DND-41 (cell line): ENCODE measurements around the gene CD1D.

Experiments used
- ATAC-seq: fragments of 200-7000 bp; cut with Tn5 transposase; 3 replicates; pipeline ENCODE4 v1.9.1; 2021; ENCODE audit warnings: low read depth; ENCODE audit not compliant: insufficient read depth
- DNase-seq: peaks from one replicate; pipeline ENCODE4 v3.0.0-alpha.2; 2020
- H2AFZ ChIP-seq: 2 replicates; pipeline ENCODE4 v1.6.0; 2012; ENCODE audit warnings: low read depth, low read length
- H3K27ac ChIP-seq: 2 replicates; pipeline ENCODE4 v1.5.1; 2012; ENCODE audit warnings: low read length, inconsistent platforms
- H3K27me3 ChIP-seq: fragments of 200-600 bp; sonication (generic); 2 replicates; pipeline ENCODE4 v1.6.0; 2012; ENCODE audit warnings: low read length, mild to moderate bottlenecking, inconsistent platforms; ENCODE audit not compliant: insufficient read depth, poor library complexity
- H3K36me3 ChIP-seq: 2 replicates; pipeline ENCODE4 v1.5.1; 2012; ENCODE audit warnings: low read length, inconsistent platforms; ENCODE audit not compliant: insufficient read depth
- H3K4me1 ChIP-seq: 2 replicates; pipeline ENCODE4 v1.5.1; 2012; ENCODE audit warnings: mild to moderate bottlenecking, low read length; ENCODE audit not compliant: insufficient read depth
- H3K4me2 ChIP-seq: 2 replicates; pipeline ENCODE4 v1.6.0; 2012; ENCODE audit warnings: mild to moderate bottlenecking, moderate library complexity, low read length, inconsistent platforms; ENCODE audit not compliant: insufficient read depth
- H3K4me3 ChIP-seq, 2 experiments: fragments of 200-600 bp in 1 of 2; shearing (Covaris generic) in 1 of 2; 2 replicates each; pipeline ENCODE4 v1.5.1; 2012 to 2016; ENCODE audit warnings: inconsistent platforms in 2 of 2, low read length in 2 of 2, mild to moderate bottlenecking in 2 of 2, low read depth in 1 of 2, moderate library complexity in 1 of 2
- H3K79me2 ChIP-seq: 2 replicates; pipeline ENCODE4 v1.6.0; 2012; ENCODE audit warnings: low read length, inconsistent platforms; ENCODE audit not compliant: insufficient read depth
- H3K9ac ChIP-seq: 2 replicates; pipeline ENCODE4 v1.6.0; 2012; ENCODE audit warnings: low read depth, mild to moderate bottlenecking, inconsistent platforms, low read length, moderate library complexity
- H3K9me3 ChIP-seq: 2 replicates; pipeline ENCODE4 v1.5.1; 2012; ENCODE audit warnings: low read length, moderate library complexity, mild to moderate bottlenecking, inconsistent platforms; ENCODE audit not compliant: insufficient read depth, severe bottlenecking
- H4K20me1 ChIP-seq: 2 replicates; pipeline ENCODE4 v1.6.0; 2012; ENCODE audit warnings: low read length; ENCODE audit not compliant: insufficient read depth
- EZH2 ChIP-seq: IDR thresholded peaks from 3 replicates; pipeline ENCODE4 v1.6.1; 2012; ENCODE audit warnings: borderline replicate concordance, low read depth, mild to moderate bottlenecking, moderate library complexity, low read length, inconsistent platforms; ENCODE audit not compliant: severe bottlenecking
- TF ChIP-seq, protein P1 (sequence below): IDR thresholded peaks from 2 replicates; pipeline ENCODE4 v1.5.1; 2012; ENCODE audit warnings: borderline replicate concordance, low read length, moderate library complexity, mild to moderate bottlenecking; ENCODE audit not compliant: poor library complexity, severe bottlenecking; ENCODE audit errors: extremely low read depth

The CD1D gene

DNA sequence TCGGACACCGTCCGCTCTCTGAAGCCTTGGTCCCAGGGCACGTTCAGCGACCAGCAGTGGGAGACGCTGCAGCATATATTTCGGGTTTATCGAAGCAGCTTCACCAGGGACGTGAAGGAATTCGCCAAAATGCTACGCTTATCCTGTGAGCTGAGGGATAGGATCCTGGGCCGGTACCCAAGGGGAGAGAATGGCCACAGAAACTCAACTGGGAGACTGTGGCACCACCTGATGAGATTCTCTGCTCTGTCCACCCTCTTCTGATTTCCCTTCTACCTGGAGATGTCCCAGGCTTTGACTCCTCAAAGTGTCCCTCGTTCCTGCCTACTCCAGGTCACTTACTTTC is 855 bp downstream of the CD1D start:
- H2AFZ ChIP-seq = peak overlapping the region; percentile 92
- peak overlapping the region; percentile 84 for H3K27ac ChIP-seq
- TF ChIP-seq EZH2 = no peak
- TF ChIP-seq, protein P1, sequence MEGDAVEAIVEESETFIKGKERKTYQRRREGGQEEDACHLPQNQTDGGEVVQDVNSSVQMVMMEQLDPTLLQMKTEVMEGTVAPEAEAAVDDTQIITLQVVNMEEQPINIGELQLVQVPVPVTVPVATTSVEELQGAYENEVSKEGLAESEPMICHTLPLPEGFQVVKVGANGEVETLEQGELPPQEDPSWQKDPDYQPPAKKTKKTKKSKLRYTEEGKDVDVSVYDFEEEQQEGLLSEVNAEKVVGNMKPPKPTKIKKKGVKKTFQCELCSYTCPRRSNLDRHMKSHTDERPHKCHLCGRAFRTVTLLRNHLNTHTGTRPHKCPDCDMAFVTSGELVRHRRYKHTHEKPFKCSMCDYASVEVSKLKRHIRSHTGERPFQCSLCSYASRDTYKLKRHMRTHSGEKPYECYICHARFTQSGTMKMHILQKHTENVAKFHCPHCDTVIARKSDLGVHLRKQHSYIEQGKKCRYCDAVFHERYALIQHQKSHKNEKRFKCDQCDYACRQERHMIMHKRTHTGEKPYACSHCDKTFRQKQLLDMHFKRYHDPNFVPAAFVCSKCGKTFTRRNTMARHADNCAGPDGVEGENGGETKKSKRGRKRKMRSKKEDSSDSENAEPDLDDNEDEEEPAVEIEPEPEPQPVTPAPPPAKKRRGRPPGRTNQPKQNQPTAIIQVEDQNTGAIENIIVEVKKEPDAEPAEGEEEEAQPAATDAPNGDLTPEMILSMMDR = no peak
- peaks cover 6% of the 10 kb centered on the region; the same call in 1 of the 2 replicates for H3K36me3 ChIP-seq
- peaks cover 33% of the 10 kb centered on the region for H3K4me1 ChIP-seq
- H3K4me3 ChIP-seq = peak overlapping the region; percentile 54 to 82; a peak in 3 of 4 replicates
- peak overlapping the region; percentile 98 for H3K4me2 ChIP-seq
- ATAC-seq (no peak), DNase-seq (no peak)
- peak overlapping the region; percentile 71 for H3K9ac ChIP-seq
- H4K20me1 ChIP-seq = no peaks in the 10 kb centered on the region
- H3K27me3 ChIP-seq = no peaks in the 10 kb centered on the region
- no peaks in the 10 kb centered on the region for H3K9me3 ChIP-seq
- H3K79me2 ChIP-seq = peaks cover 17% of the 10 kb centered on the region

GRCh38 chr1:158185770-158186169 is 5.1 kb downstream of the CD1D start:
- Histone ChIP-seq H3K79me2 (peaks cover 16% of the 10 kb centered on the region), H3K4me1 (peaks cover 19% of the 10 kb centered on the region), H3K9ac (no peak overlapping the region), H3K9me3 (no peaks in the 10 kb centered on the region), H3K4me2 (no peak overlapping the region), H3K4me3 (no peak overlapping the region), H3K27ac (no peak overlapping the region), H4K20me1 (no peaks in the 10 kb centered on the region), H2AFZ (no peak overlapping the region), H3K36me3 (peaks cover 6% of the 10 kb centered on the region; the same call in 1 of the 2 replicates), H3K27me3 (no peaks in the 10 kb centered on the region)
- TF ChIP-seq, protein P1 = no peak
- TF ChIP-seq EZH2 = no peak
- DNase-seq (no peak), ATAC-seq (no peak)

- Histone ChIP-seq H3K9me3 (no peaks in the 10 kb centered on the region), H3K4me2 (no peak overlapping the region), H3K79me2 (peaks cover 12% of the 10 kb centered on the region), H3K4me3 (no peak overlapping the region), H3K4me1 (peaks cover 18% of the 10 kb centered on the region), H3K9ac (no peak overlapping the region), H2AFZ (no peak overlapping the region), H3K36me3 (peaks cover 6% of the 10 kb centered on the region; the same call in 1 of the 2 replicates), H3K27me3 (no peaks in the 10 kb centered on the region), H4K20me1 (no peaks in the 10 kb centered on the region), H3K27ac (no peak overlapping the region)
- ATAC-seq (no peak), DNase-seq (no peak)
- TF ChIP-seq, protein P1 = no peak
- no peak for TF ChIP-seq EZH2
Measured at GRCh38 chr1:158186180-158186579, 5.5 kb downstream of the CD1D start.

DNA sequence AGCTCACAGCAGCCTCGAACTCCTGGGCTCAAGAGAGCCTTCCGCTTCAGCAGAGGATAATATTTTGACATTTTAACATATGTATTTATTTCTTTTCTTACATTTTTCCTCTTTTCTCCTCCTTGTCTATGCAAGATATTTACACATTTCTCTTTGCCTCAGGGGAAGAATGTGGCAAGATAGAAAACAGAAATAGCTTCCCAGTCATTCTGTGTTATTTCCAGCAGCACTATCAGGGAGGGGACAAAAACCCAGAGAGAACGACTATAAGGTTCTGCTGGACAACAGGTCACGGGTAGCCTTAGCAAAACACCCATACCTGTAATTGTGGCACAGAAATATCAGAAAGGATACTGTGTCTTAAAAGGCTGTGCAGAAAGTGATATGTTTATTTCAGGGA is 7.9 kb downstream of the CD1D start:
- no peak for TF ChIP-seq EZH2
- TF ChIP-seq, protein P1 = no peak
- Histone ChIP-seq H3K9me3 (peaks cover under 1% of the 10 kb centered on the region), H4K20me1 (no peaks in the 10 kb centered on the region), H3K36me3 (peaks cover 5% of the 10 kb centered on the region; the same call in 1 of the 2 replicates), H3K9ac (no peak overlapping the region), H3K4me3 (no peak overlapping the region), H3K79me2 (0 out of 2 replicates have a peak, but pooled peaks cover 2% of the 10 kb centered on the region), H3K4me1 (no peaks in the 10 kb centered on the region), H3K27ac (no peak overlapping the region), H3K4me2 (no peak overlapping the region), H2AFZ (no peak overlapping the region), H3K27me3 (no peaks in the 10 kb centered on the region)
- DNase-seq (no peak), ATAC-seq (no peak)
